Measurements from ENCODE around the gene ITPK1.
"Not testable (repeated sequence)": the region's sequence is repeated elsewhere in the genome, so short reads cannot be mapped to it uniquely, and the experiment has no call there.

ITPK1 gene

GRCh38 chr14:93128725-93129459, 13.2 kb upstream of the ITPK1 start:
- DNase-seq, result no peak

- no peak for DNase-seq
These were observed 10.4 kb upstream of the ITPK1 start for GRCh38 chr14:93126111-93126510.

GRCh38 chr14:93122826-93123225, 7.1 kb upstream of the ITPK1 start:
- no peak for DNase-seq

- no peak for DNase-seq
These were observed 5.5 kb upstream of the ITPK1 start for GRCh38 chr14:93121030-93121834.

- DNase-seq, result no peak
These were observed 4.8 kb upstream of the ITPK1 start for GRCh38 chr14:93120517-93120916.

GRCh38 chr14:93116676-93117200, 1.0 kb upstream of the ITPK1 start:
- DNase-seq, result no peak

- DNase-seq, result peak; percentile 84 to 92
These were observed 480 bp downstream of the ITPK1 start for GRCh38 chr14:93115069-93115820.

GRCh38 chr14:93114713-93115068, 1.0 kb downstream of the ITPK1 start:
- DNase-seq, result no peak

GRCh38 chr14:93114068-93114710, 1.5 kb downstream of the ITPK1 start:
- DNase-seq, result peak; percentile 27 to 42

- no peak for DNase-seq
These were observed 2.1 kb downstream of the ITPK1 start for GRCh38 chr14:93113678-93114067.

GRCh38 chr14:93112891-93113677, 2.6 kb downstream of the ITPK1 start:
- peak; percentile 82 to 86 for DNase-seq

- not testable (repeated sequence) for DNase-seq
These were observed 4.2 kb downstream of the ITPK1 start for GRCh38 chr14:93111541-93111940.

GRCh38 chr14:93110856-93111419, 4.8 kb downstream of the ITPK1 start:
- DNase-seq, result no peak

GRCh38 chr14:93109572-93110481, 5.9 kb downstream of the ITPK1 start:
- no peak for DNase-seq

GRCh38 chr14:93108105-93108504, 7.6 kb downstream of the ITPK1 start:
- no peak for DNase-seq

GRCh38 chr14:93107453-93107852, 8.3 kb downstream of the ITPK1 start:
- no peak for DNase-seq

- DNase-seq, result no peak
These were observed 9.1 kb downstream of the ITPK1 start for GRCh38 chr14:93106541-93107156.

- not testable (repeated sequence) for DNase-seq
These were observed 9.9 kb downstream of the ITPK1 start for GRCh38 chr14:93105856-93106255.

- DNase-seq, result no peak
These were observed 10.4 kb downstream of the ITPK1 start for GRCh38 chr14:93105362-93105761.

GRCh38 chr14:93104961-93105360, 10.8 kb downstream of the ITPK1 start:
- no peak for DNase-seq
